ENCODE results near the gene MSX1. TPM values are rescaled to one million over a fixed set of nuclear protein-coding genes. Genes with fewer than 3 reads are reported as not detected.

Gene MSX1
- polyA plus RNA-seq, 1 experiment, result 6.9 TPM

GRCh38 chr4:4887426-4887825 lies 28.0 kb downstream of the MSX1 start:
- CTCF ChIA-PET, result no interaction called here
- no peak for DNase-seq (ENCODE audit: low read depth)
- POLR2A ChIA-PET, result no interaction called here

GRCh38 chr4:4888695-4889094 lies 29.2 kb downstream of the MSX1 start:
- Histone ChIP-seq H3K4me3 (ENCODE audit: low read depth, low read length) (no peak overlapping the region), H3K27me3 (ENCODE audit: control insufficient read depth, insufficient read depth, low read length) (peaks cover 3% of the 10 kb centered on the region; the same call in 1 of the 2 replicates), H3K36me3 (ENCODE audit: control insufficient read depth, insufficient read depth, low read length) (no peaks in the 10 kb centered on the region)
- CTCF ChIA-PET, result no interaction called here
- no peak for DNase-seq (ENCODE audit: low read depth)
- TF ChIP-seq CTCF (IDR thresholded peaks at IDR 0.05; ENCODE audit: insufficient read depth, low read depth, low read length), result no peak
- POLR2A ChIA-PET, result no interaction called here

More at GRCh38 chr4:4887426-4887825, 28.0 kb downstream of the MSX1 start:
- no peak overlapping the region for H3K4me3 ChIP-seq (ENCODE audit: low read depth, low read length)
- H3K36me3 ChIP-seq (ENCODE audit: control insufficient read depth, insufficient read depth, low read length), result no peaks in the 10 kb centered on the region
- peaks cover 2% of the 10 kb centered on the region; the same call in 1 of the 2 replicates for H3K27me3 ChIP-seq (ENCODE audit: control insufficient read depth, insufficient read depth, low read length)
- TF ChIP-seq CTCF (IDR thresholded peaks at IDR 0.05; ENCODE audit: insufficient read depth, low read depth, low read length), result no peak

- Histone ChIP-seq H3K36me3 (ENCODE audit: control insufficient read depth, insufficient read depth, low read length) (no peaks in the 10 kb centered on the region), H3K4me3 (ENCODE audit: low read depth, low read length) (no peak overlapping the region), H3K27me3 (ENCODE audit: control insufficient read depth, insufficient read depth, low read length) (peaks cover 3% of the 10 kb centered on the region; the same call in 1 of the 2 replicates)
- POLR2A ChIA-PET, result no interaction called here
- no peak for DNase-seq (ENCODE audit: low read depth)
- CTCF ChIA-PET, result interaction anchor here (1.6 kb wide), 1 partner anchor 10 kb away, joined by 4 read pairs; no protein-coding TSS in a partner anchor
- no peak for TF ChIP-seq CTCF (IDR thresholded peaks at IDR 0.05; ENCODE audit: insufficient read depth, low read depth, low read length)
Observed at GRCh38 chr4:4889781-4890180, 30.3 kb downstream of the MSX1 start.

GRCh38 chr4:4890574-4891255 lies 31.2 kb downstream of the MSX1 start:
- Histone ChIP-seq H3K27me3 (ENCODE audit: control insufficient read depth, insufficient read depth, low read length) (peaks cover 3% of the 10 kb centered on the region; the same call in 1 of the 2 replicates), H3K36me3 (ENCODE audit: control insufficient read depth, insufficient read depth, low read length) (no peaks in the 10 kb centered on the region), H3K4me3 (ENCODE audit: low read depth, low read length) (no peak overlapping the region)
- TF ChIP-seq CTCF (IDR thresholded peaks at IDR 0.05; ENCODE audit: insufficient read depth, low read depth, low read length), result no peak
- ChIA-PET POLR2A (no interaction called here), CTCF (interaction anchor here (1.0 to 1.6 kb wide), 2 partner anchors 8 to 11 kb away, joined by 4 read pairs; no protein-coding TSS in a partner anchor)
- DNase-seq (ENCODE audit: low read depth), result no peak

GRCh38 chr4:4893721-4894120 lies 34.3 kb downstream of the MSX1 start:
- POLR2A ChIA-PET, result no interaction called here

More at GRCh38 chr4:4893721-4894120, 34.3 kb downstream of the MSX1 start:
- H3K36me3 ChIP-seq (ENCODE audit: control insufficient read depth, insufficient read depth, low read length), result no peaks in the 10 kb centered on the region
- TF ChIP-seq CTCF (IDR thresholded peaks at IDR 0.05; ENCODE audit: insufficient read depth, low read depth, low read length), result no peak
- no peak for DNase-seq (ENCODE audit: low read depth)
- H3K4me3 ChIP-seq (ENCODE audit: low read depth, low read length), result no peak overlapping the region
- peaks cover 3% of the 10 kb centered on the region; the same call in 1 of the 2 replicates for H3K27me3 ChIP-seq (ENCODE audit: control insufficient read depth, insufficient read depth, low read length)
- CTCF ChIA-PET, result no interaction called here

All from BJ (cell line).